ENCODE measurements around the gene KIRREL3. TPM values are rescaled to one million over a fixed set of nuclear protein-coding genes. Genes with fewer than 3 reads are reported as not detected.

KIRREL3 gene
- total RNA-seq, 1 experiment from 2014 or later, result 0.44 TPM

DNA sequence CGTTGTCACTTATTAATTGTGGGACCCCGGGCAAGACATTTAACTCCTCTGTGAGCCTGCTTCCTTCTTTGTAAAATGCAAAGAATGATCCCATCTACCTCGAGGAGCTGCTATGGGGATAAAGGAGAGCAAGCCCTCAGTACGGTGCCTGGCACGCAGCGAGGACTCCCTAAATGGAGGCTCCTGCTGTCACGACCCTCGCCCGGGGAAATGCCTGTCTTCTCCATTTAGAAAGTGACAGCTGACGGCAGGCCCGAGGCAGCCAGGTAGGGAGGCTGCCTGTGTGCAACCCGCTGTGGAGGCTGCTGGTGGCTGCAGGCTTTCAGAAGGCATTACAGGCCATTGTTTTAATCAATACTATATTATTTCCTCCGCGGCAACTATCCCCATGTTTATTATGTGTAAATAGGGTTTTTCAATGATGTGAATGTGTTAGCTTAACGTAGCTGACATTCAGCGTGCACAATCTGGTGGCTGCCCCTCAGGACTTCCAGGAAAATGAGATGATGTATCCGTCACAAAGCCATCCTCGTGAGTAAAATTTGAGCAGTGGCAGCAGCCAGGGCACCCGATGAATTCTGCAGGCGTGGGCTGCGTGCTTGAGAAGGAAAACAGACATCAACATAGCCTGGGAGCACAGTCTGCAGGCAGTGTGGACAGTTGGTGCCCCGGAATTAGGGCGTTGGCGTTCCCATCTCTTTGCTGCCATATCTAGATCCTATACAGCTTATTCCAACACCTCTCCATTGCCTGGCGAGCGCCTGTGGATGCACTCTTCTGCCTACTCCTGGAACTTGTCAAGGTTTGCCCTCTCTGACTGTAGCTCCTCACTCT lies 416.8 kb downstream of the KIRREL3 start:
- no peaks in the 10 kb centered on the region for H4K20me1 ChIP-seq (ENCODE audit: low read length)
- no peak overlapping the region for H3K9ac ChIP-seq (ENCODE audit: low read length)
- ChIA-PET CTCF (no interaction called here), POLR2A (ENCODE audit: unreplicated experiment) (no interaction called here)
- H3K9me2 ChIP-seq (replicated peaks; ENCODE audit: low read length), result no peaks in the 10 kb centered on the region
- H3K4me2 ChIP-seq (ENCODE audit: low read length), result no peak overlapping the region
- ATAC-seq, result no peak
- no peak overlapping the region for H3K4me3 ChIP-seq (ENCODE audit: low read length)
- intact Hi-C loops (cut with micrococcal nuclease), result no loop called here
- no peaks in the 10 kb centered on the region for H3K36me3 ChIP-seq (ENCODE audit: low read depth, low read length)
- BruUV-seq (replicated peaks), result no TSS peak
- DNase-seq, result no peak
- H3F3A ChIP-seq (ENCODE audit: low read length, unreplicated experiment), result no peaks in the 10 kb centered on the region
- H3K27me3 ChIP-seq (ENCODE audit: low read length), result peaks cover 22% of the 10 kb centered on the region
- no peak overlapping the region for H2AFZ ChIP-seq (ENCODE audit: low read length)
- TF ChIP-seq EZH2 (IDR thresholded peaks at IDR 0.05; ENCODE audit: low read length, unreplicated experiment) (no peak), EZH2phosphoT487 (IDR thresholded peaks at IDR 0.05; ENCODE audit: borderline replicate concordance, low read length) (no peak)
- TF ChIP-seq, protein P1, sequence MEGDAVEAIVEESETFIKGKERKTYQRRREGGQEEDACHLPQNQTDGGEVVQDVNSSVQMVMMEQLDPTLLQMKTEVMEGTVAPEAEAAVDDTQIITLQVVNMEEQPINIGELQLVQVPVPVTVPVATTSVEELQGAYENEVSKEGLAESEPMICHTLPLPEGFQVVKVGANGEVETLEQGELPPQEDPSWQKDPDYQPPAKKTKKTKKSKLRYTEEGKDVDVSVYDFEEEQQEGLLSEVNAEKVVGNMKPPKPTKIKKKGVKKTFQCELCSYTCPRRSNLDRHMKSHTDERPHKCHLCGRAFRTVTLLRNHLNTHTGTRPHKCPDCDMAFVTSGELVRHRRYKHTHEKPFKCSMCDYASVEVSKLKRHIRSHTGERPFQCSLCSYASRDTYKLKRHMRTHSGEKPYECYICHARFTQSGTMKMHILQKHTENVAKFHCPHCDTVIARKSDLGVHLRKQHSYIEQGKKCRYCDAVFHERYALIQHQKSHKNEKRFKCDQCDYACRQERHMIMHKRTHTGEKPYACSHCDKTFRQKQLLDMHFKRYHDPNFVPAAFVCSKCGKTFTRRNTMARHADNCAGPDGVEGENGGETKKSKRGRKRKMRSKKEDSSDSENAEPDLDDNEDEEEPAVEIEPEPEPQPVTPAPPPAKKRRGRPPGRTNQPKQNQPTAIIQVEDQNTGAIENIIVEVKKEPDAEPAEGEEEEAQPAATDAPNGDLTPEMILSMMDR (conservative IDR thresholded peaks at IDR 0.05; ENCODE audit: low read depth, low read length), result no peak
- H3K9me3 ChIP-seq (ENCODE audit: low read length), result no peaks in the 10 kb centered on the region
- peaks cover 14% of the 10 kb centered on the region for H3K4me1 ChIP-seq (ENCODE audit: insufficient read depth, low read length)
- H3K27ac ChIP-seq (ENCODE audit: low read length), result no peak overlapping the region
- H3K79me2 ChIP-seq (ENCODE audit: low read length), result no peaks in the 10 kb centered on the region

DNA sequence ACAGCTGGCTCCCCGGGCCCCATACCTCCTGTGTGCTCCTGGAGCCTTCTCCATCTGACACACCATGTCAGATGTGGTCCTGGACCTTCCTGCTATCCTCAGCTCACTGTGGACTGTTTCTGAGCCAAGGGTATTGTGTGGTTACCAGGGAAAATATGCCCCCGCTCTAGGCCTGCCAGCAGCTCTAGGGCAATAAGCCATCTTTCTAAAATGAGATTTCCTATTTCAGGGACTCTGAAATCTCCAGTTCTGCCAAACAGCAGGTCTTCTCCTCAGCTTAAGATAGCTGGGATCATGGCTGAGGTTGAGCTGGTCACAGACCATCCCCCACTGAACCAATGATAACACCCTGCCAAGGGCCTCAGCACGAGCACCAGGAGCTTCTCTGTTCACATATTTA lies 417.5 kb downstream of the KIRREL3 start:
- Histone ChIP-seq H3K9me3 (ENCODE audit: low read length) (no peaks in the 10 kb centered on the region), H3K79me2 (ENCODE audit: low read length) (no peaks in the 10 kb centered on the region), H2AFZ (ENCODE audit: low read length) (no peak overlapping the region), H3K9ac (ENCODE audit: low read length) (no peak overlapping the region), H3F3A (ENCODE audit: low read length, unreplicated experiment) (no peaks in the 10 kb centered on the region), H3K27ac (ENCODE audit: low read length) (no peak overlapping the region), H3K4me2 (ENCODE audit: low read length) (no peak overlapping the region), H4K20me1 (ENCODE audit: low read length) (no peaks in the 10 kb centered on the region), H3K36me3 (ENCODE audit: low read depth, low read length) (no peaks in the 10 kb centered on the region), H3K4me1 (ENCODE audit: insufficient read depth, low read length) (peaks cover 14% of the 10 kb centered on the region), H3K9me2 (replicated peaks; ENCODE audit: low read length) (no peaks in the 10 kb centered on the region), H3K4me3 (ENCODE audit: low read length) (no peak overlapping the region), H3K27me3 (ENCODE audit: low read length) (peaks cover 29% of the 10 kb centered on the region)
- BruUV-seq (replicated peaks), result no TSS peak
- intact Hi-C loops (cut with micrococcal nuclease), result no loop called here
- no peak for DNase-seq
- TF ChIP-seq EZH2 (IDR thresholded peaks at IDR 0.05; ENCODE audit: low read length, unreplicated experiment) (no peak), EZH2phosphoT487 (IDR thresholded peaks at IDR 0.05; ENCODE audit: borderline replicate concordance, low read length) (no peak)
- ChIA-PET CTCF (no interaction called here), POLR2A (ENCODE audit: unreplicated experiment) (no interaction called here)
- no peak for ATAC-seq

DNA sequence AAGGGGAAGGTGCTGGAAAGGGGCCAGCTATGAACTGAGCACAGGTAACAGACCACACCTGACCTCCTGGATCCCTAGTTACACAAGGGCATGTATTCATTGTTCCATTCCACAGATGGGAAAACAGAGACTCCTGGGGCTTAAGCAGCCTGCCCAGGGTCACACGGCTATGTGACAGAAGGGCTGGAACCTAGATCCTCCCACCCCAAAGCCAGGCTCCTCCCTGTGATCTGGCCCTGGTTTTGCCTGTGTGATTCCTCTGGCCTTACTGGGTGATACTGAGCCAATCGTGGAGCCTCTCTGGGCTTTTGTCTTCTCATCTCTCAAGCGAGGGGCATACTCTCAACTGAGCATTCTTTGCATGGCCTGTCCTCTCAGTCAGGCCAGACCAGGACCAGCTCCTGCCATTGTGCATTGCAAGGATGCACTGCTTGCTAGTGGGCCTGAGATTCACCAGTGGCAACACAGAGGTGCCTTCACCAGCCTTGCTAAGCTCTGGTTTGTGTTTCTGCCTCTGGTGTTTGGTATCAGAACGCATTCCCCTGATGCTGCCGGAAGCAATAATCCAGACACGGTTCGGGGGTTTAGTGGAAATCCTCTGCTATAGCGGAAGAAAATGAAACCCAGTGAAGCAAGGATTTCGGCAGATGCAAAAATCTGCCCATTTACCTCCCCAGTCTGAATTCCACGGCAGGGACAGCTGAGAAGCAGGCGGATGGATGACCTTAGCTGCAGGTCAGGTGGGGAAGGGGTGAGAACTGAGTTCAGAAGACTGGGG lies 418.5 kb downstream of the KIRREL3 start:
- ChIA-PET POLR2A (ENCODE audit: unreplicated experiment) (no interaction called here), CTCF (no interaction called here)
- intact Hi-C loops (cut with micrococcal nuclease), result no loop called here
- H3K4me3 ChIP-seq (ENCODE audit: low read length), result no peak overlapping the region
- H3K9ac ChIP-seq (ENCODE audit: low read length), result no peak overlapping the region
- H3K36me3 ChIP-seq (ENCODE audit: low read depth, low read length), result no peaks in the 10 kb centered on the region
- H4K20me1 ChIP-seq (ENCODE audit: low read length), result no peaks in the 10 kb centered on the region
- H3K4me1 ChIP-seq (ENCODE audit: insufficient read depth, low read length), result peaks cover 14% of the 10 kb centered on the region
- DNase-seq (no peak), ATAC-seq (no peak)
- H3F3A ChIP-seq (ENCODE audit: low read length, unreplicated experiment), result no peaks in the 10 kb centered on the region
- no peak overlapping the region for H3K4me2 ChIP-seq (ENCODE audit: low read length)
- H3K27me3 ChIP-seq (ENCODE audit: low read length), result peaks cover 30% of the 10 kb centered on the region
- no peaks in the 10 kb centered on the region for H3K9me2 ChIP-seq (replicated peaks; ENCODE audit: low read length)
- no peaks in the 10 kb centered on the region for H3K79me2 ChIP-seq (ENCODE audit: low read length)
- TF ChIP-seq EZH2phosphoT487 (IDR thresholded peaks at IDR 0.05; ENCODE audit: borderline replicate concordance, low read length) (no peak), EZH2 (IDR thresholded peaks at IDR 0.05; ENCODE audit: low read length, unreplicated experiment) (no peak)
- TF ChIP-seq, protein P1 (conservative IDR thresholded peaks at IDR 0.05; ENCODE audit: low read depth, low read length), result no peak
- H2AFZ ChIP-seq (ENCODE audit: low read length), result no peak overlapping the region
- H3K9me3 ChIP-seq (ENCODE audit: low read length), result no peaks in the 10 kb centered on the region
- H3K27ac ChIP-seq (ENCODE audit: low read length), result no peak overlapping the region
- BruUV-seq (replicated peaks), result no TSS peak

Measured in PC-3 (cell line).